GM12892 (cell line): ENCODE measurements around the gene FRA10AC1.

Experiments
- POLR2A ChIP-seq: IDR thresholded peaks from 2 replicates; pipeline ENCODE4 v1.6.1; 2011; ENCODE audit warnings: low read depth, low read length, control low read depth
- POLR2AphosphoS5 ChIP-seq: IDR thresholded peaks from 2 replicates; pipeline ENCODE4 v1.6.1; 2011; ENCODE audit warnings: low read depth, low read length, control low read depth
- TAF1 ChIP-seq: IDR thresholded peaks from 2 replicates; pipeline ENCODE4 v1.6.1; 2011; ENCODE audit warnings: low read depth, mild to moderate bottlenecking, control low read depth, low read length, borderline replicate concordance

DNA sequence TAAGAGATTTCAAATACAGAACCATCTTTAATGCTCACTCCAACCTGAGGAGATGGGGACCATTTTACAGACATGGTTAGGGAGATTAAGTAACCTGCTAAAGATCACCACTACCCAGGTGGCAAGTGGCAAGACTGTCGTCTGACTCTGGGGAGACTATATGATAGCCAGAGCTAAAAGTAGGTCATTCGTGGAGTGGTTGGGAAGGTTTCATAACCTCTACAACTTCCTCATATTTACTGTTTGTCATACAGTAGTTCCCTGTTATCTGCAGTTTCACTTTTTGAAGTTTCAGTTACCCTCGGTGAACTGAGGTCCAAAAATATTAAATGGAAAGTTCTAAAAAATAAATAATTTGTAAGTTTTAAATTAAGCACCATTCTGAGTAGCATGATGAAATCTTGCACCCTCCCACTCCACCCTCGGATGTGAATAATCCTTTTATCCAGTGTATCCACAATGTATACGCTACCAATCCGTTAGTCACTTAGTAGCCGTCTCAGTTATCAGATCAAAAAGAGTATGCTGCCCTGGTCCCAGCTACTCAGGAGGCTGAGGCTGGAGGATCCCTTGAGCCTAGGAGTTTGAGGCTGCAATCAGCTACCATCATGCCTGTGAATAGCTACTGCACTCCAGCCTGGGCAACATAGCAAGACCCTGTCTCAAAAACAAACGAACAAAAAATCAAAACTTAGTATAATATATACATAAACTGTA is 40.4 kb upstream of the FRA10AC1 start:
- no peak for TF ChIP-seq POLR2A
- TF ChIP-seq POLR2AphosphoS5: no peak
- no peak for TF ChIP-seq TAF1
